ENCODE measurements around the gene ZNF737.
"Not testable (repeated sequence)": the region's sequence is repeated elsewhere in the genome, so short reads cannot be mapped to it uniquely, and the experiment has no call there.

The ZNF737 gene

GRCh38 chr19:20565321-20566018 lies at the start of gene ZNF737:
ZNF737 (minus strand) TSS chr19:20565781; CDS start chr19:20565640, 141 bp downstream.
- peak; percentile 88 to 99 (median 98) for DNase-seq
- intact Hi-C loops (cut with DNase I): loop anchor here (2.0 to 10.0 kb wide), 3 partner anchors 95 to 939 kb away; partner anchors contain the start of genes ZNF429, ZNF626 and ZNF66

- intact Hi-C loops (cut with DNase I); DNase-seq: not testable (repeated sequence)
Observed at GRCh38 chr19:20614971-20615370, 49.4 kb upstream of the ZNF737 start.

GRCh38 chr19:20612711-20613316 lies 47.2 kb upstream of the ZNF737 start:
- intact Hi-C loops (cut with DNase I): no loop called here
- DNase-seq: no peak

- no peak for DNase-seq
- intact Hi-C loops (cut with DNase I): no loop called here
Observed at GRCh38 chr19:20611866-20612265, 46.3 kb upstream of the ZNF737 start.

- no peak for DNase-seq
- intact Hi-C loops (cut with DNase I): no loop called here
Observed at GRCh38 chr19:20607943-20608342, 42.4 kb upstream of the ZNF737 start.

- intact Hi-C loops (cut with DNase I): no loop called here
- DNase-seq: no peak
Observed at GRCh38 chr19:20558571-20558970, 7.0 kb downstream of the ZNF737 start.

- peak in 4 of 10 donors; percentile 13 to 87 (median 32) for DNase-seq
- intact Hi-C loops (cut with DNase I): no loop called here
Observed at GRCh38 chr19:20558011-20558410, 7.6 kb downstream of the ZNF737 start.

- intact Hi-C loops (cut with DNase I); DNase-seq: not testable (repeated sequence)
Observed at GRCh38 chr19:20544667-20545333, 20.8 kb downstream of the ZNF737 start.

- intact Hi-C loops (cut with DNase I): not testable (repeated sequence)
- DNase-seq: peak in 1 of 10 donors; percentile 71
Observed at GRCh38 chr19:20530303-20530702, 35.3 kb downstream of the ZNF737 start.

GRCh38 chr19:20513189-20513904 lies 52.2 kb downstream of the ZNF737 start:
- no peak for DNase-seq
- intact Hi-C loops (cut with DNase I): loop anchor here (5.0 kb wide), 1 partner anchor 266 kb away; no protein-coding TSS in a partner anchor

GRCh38 chr19:20503476-20503875 lies 62.1 kb downstream of the ZNF737 start:
- no peak for DNase-seq
- intact Hi-C loops (cut with DNase I): no loop called here
